Measurements from ENCODE around the gene KRT6C. TPM values are rescaled to one million over a fixed set of nuclear protein-coding genes. Genes with fewer than 3 reads are reported as not detected.

KRT6C gene
- total and polyA plus RNA-seq, 9 donors, result 0.17 TPM; not detected in 8

DNA sequence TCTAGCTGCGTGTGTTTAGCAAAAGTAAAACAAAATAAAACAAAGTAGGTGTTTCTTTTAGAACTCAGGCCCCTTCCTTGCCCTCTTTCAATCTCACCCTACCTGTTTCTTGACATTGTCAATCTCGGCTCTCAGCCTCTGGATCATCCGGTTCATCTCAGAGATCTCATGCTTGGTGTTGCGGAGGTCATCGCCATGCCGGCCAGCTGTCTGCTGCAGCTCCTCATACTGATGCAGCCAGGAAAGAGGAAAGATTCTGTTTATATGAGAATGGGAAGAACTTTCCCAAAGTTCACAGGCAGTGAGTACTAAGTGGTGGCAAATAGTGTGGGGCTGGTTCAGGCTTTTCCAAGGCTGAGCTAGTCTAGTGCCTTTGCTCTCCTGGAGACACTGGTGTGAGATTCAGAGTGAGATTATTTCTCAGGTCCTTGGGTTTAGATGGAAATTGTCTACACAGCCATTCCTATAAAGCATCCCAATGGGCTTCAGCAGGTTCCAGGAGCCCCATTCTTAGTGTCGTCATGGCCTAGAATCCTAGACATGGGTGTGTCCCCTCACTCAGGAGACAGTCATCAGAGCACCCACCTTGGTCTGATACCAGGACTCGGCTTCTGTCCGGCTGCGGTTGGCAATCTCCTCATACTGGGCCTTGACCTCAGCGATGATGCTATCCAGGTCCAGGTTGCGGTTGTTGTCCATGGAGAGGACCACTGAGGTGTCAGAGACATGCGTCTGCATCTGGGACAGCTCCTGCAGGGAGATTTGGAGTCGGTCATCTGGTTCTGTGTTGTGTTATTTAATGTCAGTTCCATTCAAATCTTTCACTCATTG is 43.6 kb upstream of the KRT6C start:
- 88 to 92% (median 90%) methylated on average over 14 of the region's 14 CpGs for WGBS, 3 donors
- no peak for DNase-seq
- Histone ChIP-seq H3K36me3 (no peaks in the 10 kb centered on the region), H3K9me3 (no peaks in the 10 kb centered on the region), H3K4me3 (no peak overlapping the region), H3K4me1 (ENCODE audit: insufficient read depth) (no peaks in the 10 kb centered on the region), H3K27me3 (no peaks in the 10 kb centered on the region), H3K27ac (no peak overlapping the region)
- TF ChIP-seq EP300 (IDR thresholded peaks at IDR 0.05) (no peak), POLR2A (IDR thresholded peaks at IDR 0.05) (no peak)
- TF ChIP-seq, protein P1, sequence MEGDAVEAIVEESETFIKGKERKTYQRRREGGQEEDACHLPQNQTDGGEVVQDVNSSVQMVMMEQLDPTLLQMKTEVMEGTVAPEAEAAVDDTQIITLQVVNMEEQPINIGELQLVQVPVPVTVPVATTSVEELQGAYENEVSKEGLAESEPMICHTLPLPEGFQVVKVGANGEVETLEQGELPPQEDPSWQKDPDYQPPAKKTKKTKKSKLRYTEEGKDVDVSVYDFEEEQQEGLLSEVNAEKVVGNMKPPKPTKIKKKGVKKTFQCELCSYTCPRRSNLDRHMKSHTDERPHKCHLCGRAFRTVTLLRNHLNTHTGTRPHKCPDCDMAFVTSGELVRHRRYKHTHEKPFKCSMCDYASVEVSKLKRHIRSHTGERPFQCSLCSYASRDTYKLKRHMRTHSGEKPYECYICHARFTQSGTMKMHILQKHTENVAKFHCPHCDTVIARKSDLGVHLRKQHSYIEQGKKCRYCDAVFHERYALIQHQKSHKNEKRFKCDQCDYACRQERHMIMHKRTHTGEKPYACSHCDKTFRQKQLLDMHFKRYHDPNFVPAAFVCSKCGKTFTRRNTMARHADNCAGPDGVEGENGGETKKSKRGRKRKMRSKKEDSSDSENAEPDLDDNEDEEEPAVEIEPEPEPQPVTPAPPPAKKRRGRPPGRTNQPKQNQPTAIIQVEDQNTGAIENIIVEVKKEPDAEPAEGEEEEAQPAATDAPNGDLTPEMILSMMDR (IDR thresholded peaks at IDR 0.05), result no peak
- intact Hi-C loops (cut with DNase I), result no loop called here

DNA sequence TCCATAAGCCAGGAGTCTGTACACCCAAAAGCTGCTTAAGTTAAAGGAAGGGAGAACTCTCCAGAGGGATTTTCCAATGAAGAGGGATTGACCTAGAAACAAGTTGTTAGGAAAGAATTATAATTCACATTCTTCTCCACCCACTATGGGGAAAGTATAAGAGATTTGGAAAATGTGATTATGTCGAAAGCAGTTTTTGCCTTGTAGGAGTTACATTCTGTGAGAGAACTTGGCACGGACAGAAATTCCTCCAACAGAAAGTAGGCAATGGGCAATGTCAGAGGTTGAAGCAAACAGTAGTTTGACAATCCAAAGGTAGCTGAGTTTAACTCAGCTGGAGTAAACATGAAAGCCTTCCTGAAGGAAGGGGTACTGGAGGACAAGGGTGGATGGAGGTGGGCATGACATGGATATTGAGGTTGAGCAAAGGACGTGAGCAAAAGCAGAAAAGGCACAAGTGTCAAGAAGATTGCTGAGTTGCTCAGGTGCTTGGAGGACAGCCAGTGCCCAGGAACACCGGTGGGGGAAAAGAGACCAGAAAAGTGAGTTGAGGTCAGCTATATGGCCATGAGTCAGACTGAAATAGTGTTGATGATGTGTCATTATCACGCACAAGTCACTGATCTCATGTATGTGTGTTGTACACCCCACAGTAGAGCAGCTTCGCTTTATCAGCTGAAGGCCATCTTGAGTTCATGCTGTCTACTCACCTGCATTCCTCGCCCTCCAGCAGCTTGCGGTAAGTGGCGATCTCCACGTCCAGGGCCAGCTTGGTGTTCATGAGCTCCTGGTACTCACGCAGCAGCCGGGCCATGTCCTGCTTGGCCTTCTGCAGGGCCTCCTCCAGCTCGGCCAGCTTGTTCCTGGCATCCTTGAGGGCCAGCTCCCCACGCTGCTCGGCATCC is 42.6 kb upstream of the KRT6C start:
- 78 to 81% (median 81%) methylated on average over 15 of the region's 15 CpGs for WGBS, 3 donors
- no peak for DNase-seq
- TF ChIP-seq EP300 (IDR thresholded peaks at IDR 0.05) (no peak), POLR2A (IDR thresholded peaks at IDR 0.05) (no peak)
- TF ChIP-seq, protein P1 (IDR thresholded peaks at IDR 0.05), result no peak
- no peak overlapping the region for H3K4me3 ChIP-seq
- no peaks in the 10 kb centered on the region for H3K27me3 ChIP-seq
- no peaks in the 10 kb centered on the region for H3K9me3 ChIP-seq
- H3K27ac ChIP-seq, result no peak overlapping the region
- H3K36me3 ChIP-seq, result no peaks in the 10 kb centered on the region
- intact Hi-C loops (cut with DNase I), result no loop called here
- no peaks in the 10 kb centered on the region for H3K4me1 ChIP-seq (ENCODE audit: insufficient read depth)

DNA sequence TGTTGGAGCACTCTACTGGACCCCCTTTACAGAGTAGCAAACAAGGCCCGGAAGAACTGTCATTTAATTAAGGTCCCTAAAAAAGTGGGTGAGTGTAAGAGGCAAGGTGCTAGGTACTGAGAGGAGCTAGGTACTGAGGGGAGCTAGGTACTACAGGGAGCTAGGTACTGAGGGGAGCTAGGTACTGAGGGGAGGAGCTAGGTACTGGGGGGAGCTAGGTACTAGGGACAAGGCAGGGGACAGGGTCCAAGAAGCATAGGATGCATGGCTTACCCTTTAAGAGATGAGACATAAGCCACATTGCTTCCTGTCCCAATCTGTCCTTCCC is 41.7 kb upstream of the KRT6C start:
- 80 to 96% (median 95%) methylated on average over 1 of the region's 1 CpG for WGBS, 3 donors
- no peaks in the 10 kb centered on the region for H3K9me3 ChIP-seq
- no peaks in the 10 kb centered on the region for H3K36me3 ChIP-seq
- no peaks in the 10 kb centered on the region for H3K4me1 ChIP-seq (ENCODE audit: insufficient read depth)
- intact Hi-C loops (cut with DNase I), result no loop called here
- TF ChIP-seq EP300 (IDR thresholded peaks at IDR 0.05) (no peak), POLR2A (IDR thresholded peaks at IDR 0.05) (no peak)
- TF ChIP-seq, protein P1 (IDR thresholded peaks at IDR 0.05), result no peak
- no peak overlapping the region for H3K4me3 ChIP-seq
- H3K27me3 ChIP-seq, result no peaks in the 10 kb centered on the region
- DNase-seq, result no peak
- H3K27ac ChIP-seq, result no peak overlapping the region

DNA sequence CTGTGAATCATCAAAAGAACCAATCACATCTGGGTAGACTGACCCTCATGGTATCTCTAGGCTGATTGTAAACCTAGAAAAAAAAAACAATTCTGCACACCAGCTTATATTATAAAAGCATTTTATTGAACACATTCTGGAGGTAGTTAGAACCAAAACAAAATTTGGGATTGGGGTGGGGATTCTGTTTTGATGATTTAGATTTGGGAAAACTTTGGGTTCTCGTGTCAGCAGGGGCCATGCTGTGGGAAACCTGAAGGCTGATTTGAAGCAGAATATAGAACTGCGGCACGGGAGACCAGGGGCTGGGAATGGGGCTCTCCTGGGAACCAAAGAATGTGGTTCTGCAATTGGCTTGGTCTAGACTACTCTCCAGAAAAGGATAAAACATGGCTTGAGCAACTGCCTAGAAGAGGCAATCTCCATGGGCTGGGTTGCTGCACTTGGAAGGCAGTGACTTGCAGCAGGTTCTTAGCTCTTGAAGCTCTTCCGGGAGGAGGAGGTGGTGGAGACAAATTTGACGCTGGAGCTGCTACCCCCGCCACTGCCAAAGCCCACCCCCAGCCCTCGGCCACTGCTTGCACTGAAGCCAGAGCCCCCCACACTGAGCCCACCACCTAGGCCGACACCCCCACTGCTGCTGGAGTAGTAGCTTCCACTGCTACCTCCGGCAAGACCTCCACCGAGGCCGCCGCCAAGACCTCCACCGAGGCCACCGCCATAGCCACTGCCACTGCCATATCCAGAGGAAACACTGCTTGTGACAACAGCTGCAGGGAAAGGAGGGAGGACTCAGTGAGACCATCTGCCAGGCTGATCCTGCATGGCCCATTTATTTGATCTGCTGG is 41.1 kb upstream of the KRT6C start:
- intact Hi-C loops (cut with DNase I), result no loop called here
- no peaks in the 10 kb centered on the region for H3K4me1 ChIP-seq (ENCODE audit: insufficient read depth)
- DNase-seq, result no peak
- H3K4me3 ChIP-seq, result no peak overlapping the region
- WGBS, 3 donors, result 85 to 91% (median 88%) methylated on average over 10 to 14 of the region's 14 CpGs
- no peaks in the 10 kb centered on the region for H3K27me3 ChIP-seq
- H3K9me3 ChIP-seq, result no peaks in the 10 kb centered on the region
- TF ChIP-seq EP300 (IDR thresholded peaks at IDR 0.05) (no peak), POLR2A (IDR thresholded peaks at IDR 0.05) (no peak)
- TF ChIP-seq, protein P1 (IDR thresholded peaks at IDR 0.05), result no peak
- H3K27ac ChIP-seq, result no peak overlapping the region
- no peaks in the 10 kb centered on the region for H3K36me3 ChIP-seq
